NT2/D1 (cell line): Measurements from ENCODE around the gene B3GNT4.

ENCODE experiments used
- DNase-seq: peaks from one replicate; pipeline ENCODE4 v3.0.0-alpha.2; 2011; ENCODE audit warnings: low read depth, low spot score
- H3K27me3 ChIP-seq: 2 replicates; pipeline ENCODE4 v1.6.0; 2011; ENCODE audit warnings: mild to moderate bottlenecking; ENCODE audit not compliant: insufficient read length, insufficient read depth
- H3K36me3 ChIP-seq: 2 replicates; pipeline ENCODE4 v1.6.1; 2011; ENCODE audit warnings: mild to moderate bottlenecking, low read length, mixed read lengths; ENCODE audit not compliant: insufficient read depth, insufficient read length
- H3K4me1 ChIP-seq: 2 replicates; pipeline ENCODE4 v1.5.1; 2011; ENCODE audit not compliant: insufficient read depth, insufficient read length
- H3K4me3 ChIP-seq: 2 replicates; pipeline ENCODE4 v1.5.1; 2011; ENCODE audit warnings: low read depth; ENCODE audit not compliant: insufficient read length
- H3K9ac ChIP-seq: 2 replicates; pipeline ENCODE4 v1.6.0; 2011; ENCODE audit warnings: low read depth; ENCODE audit not compliant: insufficient read length
- H3K9me3 ChIP-seq: 2 replicates; pipeline ENCODE4 v1.5.1; 2011; ENCODE audit warnings: mild to moderate bottlenecking, low read length; ENCODE audit not compliant: insufficient read depth
- SUZ12 ChIP-seq: IDR thresholded peaks from 2 replicates; pipeline ENCODE4 v1.6.1; 2011; ENCODE audit not compliant: insufficient read length, insufficient read depth; ENCODE audit errors: extremely low read depth
- YY1 ChIP-seq: IDR thresholded peaks from 2 replicates; pipeline ENCODE4 v1.6.1; 2011; ENCODE audit not compliant: insufficient read length, insufficient read depth
- ZNF274 ChIP-seq: IDR thresholded peaks from 2 replicates; pipeline ENCODE4 v1.6.1; 2011; ENCODE audit warnings: mild to moderate bottlenecking, low read depth, low read length

Gene B3GNT4

GRCh38 chr12:122225683-122226365 is 22.3 kb downstream of the B3GNT4 start, which contains the start of gene DIABLO:
DIABLO (minus strand) TSS chr12:122226052; CDS start chr12:122226014, 38 bp downstream.
- Histone ChIP-seq H3K9me3 (no peaks in the 10 kb centered on the region), H3K4me3 (peak within 1 kb of the TSS; percentile 97), H3K36me3 (peaks cover 55% of the 10 kb centered on the region), H3K27me3 (peaks cover 5% of the 10 kb centered on the region), H3K9ac (peak within 1 kb of the TSS; percentile 99), H3K4me1 (peaks cover 13% of the 10 kb centered on the region)
- peak; percentile 99 for DNase-seq
- TF ChIP-seq SUZ12 (no peak), YY1 (peak; percentile 91)

- Histone ChIP-seq H3K9ac (no peak overlapping the region), H3K27me3 (peaks cover 5% of the 10 kb centered on the region), H3K9me3 (no peaks in the 10 kb centered on the region), H3K4me1 (peaks cover 13% of the 10 kb centered on the region), H3K4me3 (peak overlapping the region; percentile 16), H3K36me3 (peaks cover 55% of the 10 kb centered on the region)
- no peak for TF ChIP-seq SUZ12
- TF ChIP-seq YY1, result no peak
- no peak for TF ChIP-seq ZNF274
- DNase-seq, result no peak
Measured at GRCh38 chr12:122226366-122227125, 23.0 kb downstream of the B3GNT4 start.

- DNase-seq, result no peak
- H3K27me3 ChIP-seq, result peaks cover 5% of the 10 kb centered on the region
- H3K9me3 ChIP-seq, result no peaks in the 10 kb centered on the region
- peaks cover 13% of the 10 kb centered on the region for H3K4me1 ChIP-seq
- peaks cover 54% of the 10 kb centered on the region for H3K36me3 ChIP-seq
- no peak overlapping the region for H3K9ac ChIP-seq
- H3K4me3 ChIP-seq, result no peak overlapping the region
- TF ChIP-seq ZNF274 (no peak), SUZ12 (no peak), YY1 (no peak)
Measured at GRCh38 chr12:122227341-122227740, 23.8 kb downstream of the B3GNT4 start.

- Histone ChIP-seq H3K4me3 (no peak overlapping the region), H3K9me3 (no peaks in the 10 kb centered on the region), H3K4me1 (peaks cover 13% of the 10 kb centered on the region), H3K27me3 (peaks cover 5% of the 10 kb centered on the region), H3K36me3 (peaks cover 54% of the 10 kb centered on the region), H3K9ac (no peak overlapping the region)
- no peak for TF ChIP-seq YY1
- TF ChIP-seq SUZ12, result no peak
- no peak for TF ChIP-seq ZNF274
- DNase-seq, result no peak
Measured at GRCh38 chr12:122228092-122228491, 24.6 kb downstream of the B3GNT4 start.

DNA sequence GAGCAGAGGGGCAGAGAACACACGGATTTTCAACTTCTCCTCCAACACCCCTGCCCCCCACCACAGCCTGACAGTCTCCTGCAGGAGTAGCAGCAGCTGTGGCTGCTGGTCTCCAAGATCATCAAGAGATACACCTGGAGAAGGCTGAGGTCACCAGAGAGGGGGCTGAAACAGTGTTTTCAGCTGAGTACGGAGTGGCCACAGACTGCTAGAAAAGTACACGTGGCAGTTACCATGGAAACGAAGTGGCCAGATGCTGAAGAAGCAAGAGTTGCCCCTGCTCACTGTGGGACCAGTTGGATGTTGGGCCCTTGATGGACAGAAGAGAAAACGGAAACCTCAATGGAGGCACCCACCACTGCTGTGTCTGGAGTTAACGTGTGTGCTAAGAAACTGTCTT is 27.3 kb downstream of the B3GNT4 start:
- Histone ChIP-seq H3K27me3 (peaks cover 5% of the 10 kb centered on the region), H3K4me3 (no peak overlapping the region), H3K9ac (no peak overlapping the region), H3K4me1 (peaks cover 8% of the 10 kb centered on the region), H3K9me3 (no peaks in the 10 kb centered on the region), H3K36me3 (peaks cover 70% of the 10 kb centered on the region)
- no peak for TF ChIP-seq SUZ12
- TF ChIP-seq ZNF274, result no peak
- no peak for TF ChIP-seq YY1
- no peak for DNase-seq

- no peak for DNase-seq
- Histone ChIP-seq H3K27me3 (no peaks in the 10 kb centered on the region), H3K9me3 (no peaks in the 10 kb centered on the region), H3K9ac (no peak overlapping the region), H3K4me3 (no peak overlapping the region), H3K4me1 (no peaks in the 10 kb centered on the region), H3K36me3 (peaks cover 74% of the 10 kb centered on the region)
- TF ChIP-seq ZNF274, result no peak
- no peak for TF ChIP-seq YY1
- no peak for TF ChIP-seq SUZ12
Measured at GRCh38 chr12:122232691-122233090, 29.2 kb downstream of the B3GNT4 start.

GRCh38 chr12:122235741-122236140 is 32.2 kb downstream of the B3GNT4 start:
- H3K36me3 ChIP-seq, result peaks cover 76% of the 10 kb centered on the region
- H3K9ac ChIP-seq, result no peak overlapping the region
- DNase-seq, result no peak

More at GRCh38 chr12:122235741-122236140, 32.2 kb downstream of the B3GNT4 start:
- H3K27me3 ChIP-seq, result no peaks in the 10 kb centered on the region
- no peaks in the 10 kb centered on the region for H3K4me1 ChIP-seq
- no peaks in the 10 kb centered on the region for H3K9me3 ChIP-seq
- TF ChIP-seq SUZ12 (no peak), YY1 (no peak), ZNF274 (no peak)
- no peak overlapping the region for H3K4me3 ChIP-seq
